ENCODE data around the gene FOLH1.
"Not testable (repeated sequence)": the region's sequence is repeated elsewhere in the genome, so short reads cannot be mapped to it uniquely, and the experiment has no call there.

The FOLH1 gene

GRCh38 chr11:49151211-49151610 is 57.2 kb downstream of the FOLH1 start:
- no peak for TF ChIP-seq CTCF (IDR thresholded peaks at IDR 0.05; ENCODE audit: borderline replicate concordance, control extremely low read depth, extremely low read depth, insufficient read depth, missing control alignments)
- no peak for DNase-seq (ENCODE audit: low spot score)
- in situ Hi-C loops (cut with MboI; ENCODE audit: low sequenced_read_pairs, unreplicated experiment): no loop called here

GRCh38 chr11:49102356-49102755 is 106.0 kb downstream of the FOLH1 start:
- in situ Hi-C loops (cut with MboI; ENCODE audit: low sequenced_read_pairs, unreplicated experiment); DNase-seq (ENCODE audit: low spot score): not testable (repeated sequence)

All from GM13976 (cell line).